ENCODE data around the gene RNU1-3.
"Not testable (repeated sequence)": the region's sequence is repeated elsewhere in the genome, so short reads cannot be mapped to it uniquely, and the experiment has no call there.

DNA sequence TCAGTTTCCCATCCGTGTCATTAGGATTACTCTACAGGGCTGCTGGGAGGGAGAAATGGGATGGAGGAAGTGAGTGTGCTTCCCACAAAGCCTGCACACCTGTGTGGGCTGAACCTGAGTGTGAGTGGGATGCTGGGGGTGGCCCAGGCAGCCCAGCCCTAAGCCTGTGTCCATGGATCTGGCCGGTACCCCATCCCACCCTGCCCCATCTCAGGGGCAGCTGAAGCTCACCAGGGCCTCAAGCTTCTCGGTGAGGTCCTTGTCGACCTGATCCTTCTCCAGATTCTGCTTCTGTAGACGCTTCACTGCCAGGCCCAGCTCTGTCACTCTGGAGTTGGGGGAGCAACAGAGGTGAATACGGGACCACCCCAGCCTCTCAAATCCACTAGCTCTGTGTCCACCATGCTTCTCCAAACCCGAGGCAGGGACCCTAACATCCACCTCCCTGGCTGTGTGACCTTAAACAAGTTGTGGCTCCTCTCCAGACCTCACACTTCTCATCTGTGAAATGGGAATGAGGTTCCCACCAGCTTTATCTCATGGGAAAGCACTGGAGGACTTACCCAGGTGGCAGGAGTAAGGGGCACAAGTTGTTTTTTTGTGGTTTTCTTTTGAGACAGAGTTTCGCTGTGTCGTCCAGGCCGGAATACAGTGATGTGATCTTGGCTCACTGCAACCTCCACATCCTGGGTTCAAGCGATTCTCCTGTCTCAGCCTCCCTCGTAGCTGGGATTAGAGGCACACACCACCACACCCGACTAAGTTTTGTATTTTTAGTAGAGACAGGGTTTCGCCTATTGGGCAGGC lies 34.5 kb downstream of the RNU1-3 start:
- TF ChIP-seq EZH2 (IDR thresholded peaks at IDR 0.05; ENCODE audit: insufficient read depth, poor library complexity, severe bottlenecking); EZH2phosphoT487 (IDR thresholded peaks at IDR 0.05; ENCODE audit: insufficient read depth, low read depth): not testable (repeated sequence)
